ENCODE results near the gene NR2C2.

The NR2C2 gene

GRCh38 chr3:14921811-14922705, 25.3 kb upstream of the NR2C2 start:
- DNase-seq (ENCODE audit: low read depth) = no peak

GRCh38 chr3:14922863-14923262, 24.5 kb upstream of the NR2C2 start:
- no peak for DNase-seq (ENCODE audit: low read depth)

GRCh38 chr3:14923476-14923875, 23.9 kb upstream of the NR2C2 start:
- no peak for DNase-seq (ENCODE audit: low read depth)

GRCh38 chr3:14925729-14926591, 21.4 kb upstream of the NR2C2 start:
- DNase-seq (ENCODE audit: low read depth) = no peak

- DNase-seq (ENCODE audit: low read depth) = no peak
These were observed 20.8 kb upstream of the NR2C2 start for GRCh38 chr3:14926592-14926991.

DNA sequence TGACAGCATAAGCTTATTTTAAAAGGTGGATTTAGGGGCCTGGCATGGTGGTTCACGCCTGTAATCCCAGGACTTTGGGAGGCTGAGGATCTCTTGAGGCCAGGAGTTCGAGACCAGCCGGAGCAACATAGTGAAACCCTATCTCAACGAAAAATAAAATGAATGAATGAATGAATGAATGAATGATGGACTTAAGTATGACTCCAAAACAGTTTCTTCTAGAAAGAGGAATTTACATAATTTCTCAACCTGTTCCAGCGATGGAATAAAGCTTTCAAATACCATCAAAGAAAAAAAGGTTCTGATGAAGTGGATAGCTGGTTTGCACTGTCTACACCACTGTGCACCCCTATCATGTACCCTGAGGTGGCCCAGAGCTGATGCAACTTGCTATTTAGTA, 20.1 kb upstream of the NR2C2 start:
- no peak for DNase-seq (ENCODE audit: low read depth)

DNA sequence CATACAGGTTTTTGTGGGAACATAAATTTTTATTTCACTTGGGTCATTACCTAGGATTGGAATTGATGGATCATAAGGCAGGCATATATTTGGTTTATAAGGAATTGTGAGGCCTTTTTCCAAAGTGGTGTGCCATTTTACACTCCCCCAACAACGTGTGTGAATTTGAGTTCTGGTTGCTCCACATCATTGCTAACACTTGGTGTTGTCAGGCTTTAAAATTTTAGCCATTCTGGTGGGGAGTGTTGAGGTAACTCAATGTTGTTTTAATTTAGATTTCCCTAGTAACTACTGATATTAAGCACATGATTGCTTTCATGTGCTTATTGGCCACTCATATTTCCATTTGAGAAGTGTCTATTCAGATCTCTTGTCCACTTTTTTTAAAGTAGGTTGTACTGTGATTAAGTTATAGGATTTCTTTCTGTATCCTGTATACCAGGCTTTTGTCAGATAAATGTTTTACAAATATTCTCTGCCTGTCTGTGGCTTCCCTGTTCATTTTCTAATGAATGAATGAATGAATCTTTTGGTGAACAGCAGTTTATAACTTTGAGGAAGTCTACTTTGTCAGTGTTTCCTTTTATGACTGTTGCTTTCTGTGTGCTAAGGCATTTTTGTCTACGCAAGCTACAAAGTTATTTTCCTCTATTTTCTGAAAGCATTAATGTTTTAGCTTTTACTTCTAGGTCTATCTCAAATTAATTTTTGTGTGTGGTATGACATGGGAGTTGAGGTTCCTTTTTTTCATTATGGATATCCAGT, 17.9 kb upstream of the NR2C2 start:
- DNase-seq (ENCODE audit: low read depth) = no peak

GRCh38 chr3:14933820-14934425, 13.5 kb upstream of the NR2C2 start:
- DNase-seq (ENCODE audit: low read depth) = no peak

DNA sequence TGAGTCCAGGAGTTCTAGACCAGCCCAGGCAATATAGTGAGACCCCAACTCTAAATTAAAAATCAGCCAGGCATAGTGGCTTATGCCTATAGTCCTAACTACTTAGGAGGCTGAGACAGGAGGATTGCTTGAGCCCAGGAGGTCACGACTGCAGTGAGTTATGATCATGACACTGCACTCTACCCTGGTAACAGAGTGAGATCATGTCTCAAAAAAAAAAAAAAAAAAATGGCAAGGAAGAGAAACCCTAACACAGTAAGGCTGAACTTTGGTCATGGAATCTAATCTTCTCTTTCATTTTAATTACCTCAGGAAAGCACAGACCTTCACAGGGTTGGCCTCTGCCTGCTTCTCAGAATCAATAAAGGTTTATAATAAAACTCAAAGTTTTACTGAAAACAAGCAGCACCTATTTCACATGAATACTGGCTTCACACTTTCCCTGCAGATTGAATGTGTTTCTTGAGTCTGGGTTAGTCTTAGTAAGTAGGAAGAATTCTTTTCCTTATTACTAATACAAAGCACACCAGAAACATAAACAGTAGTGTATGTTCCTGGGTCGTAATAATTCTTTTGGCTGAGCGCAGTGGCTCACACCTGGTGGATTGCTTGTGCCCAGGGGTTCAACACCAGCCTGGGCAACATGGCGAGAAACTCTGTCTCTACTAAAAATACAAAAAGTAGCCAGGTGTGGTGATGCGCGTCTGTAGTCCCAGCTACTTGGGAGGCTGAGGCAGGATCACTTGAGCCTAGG, 11.6 kb upstream of the NR2C2 start:
- DNase-seq (ENCODE audit: low read depth) = no peak

DNA sequence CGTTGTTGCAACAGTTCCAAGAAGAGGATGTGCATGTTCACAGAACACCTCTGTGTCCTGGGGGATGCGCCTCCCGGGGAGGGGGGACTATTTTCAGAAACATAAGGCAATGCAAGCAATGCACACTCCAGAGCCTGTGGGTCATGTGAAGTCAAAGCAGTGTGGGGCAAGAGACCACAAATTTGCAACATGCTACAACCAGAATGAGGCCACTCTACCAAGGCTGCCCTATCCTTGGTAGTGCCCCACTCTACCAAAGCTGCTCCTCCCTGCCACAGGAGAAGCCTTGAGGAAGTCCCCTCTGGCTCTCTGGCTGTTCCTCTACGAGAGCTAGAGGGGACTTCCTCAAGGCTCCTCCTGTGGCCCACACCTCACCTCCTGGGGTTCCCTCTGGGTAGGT, 8.4 kb upstream of the NR2C2 start:
- no peak for DNase-seq (ENCODE audit: low read depth)

DNA sequence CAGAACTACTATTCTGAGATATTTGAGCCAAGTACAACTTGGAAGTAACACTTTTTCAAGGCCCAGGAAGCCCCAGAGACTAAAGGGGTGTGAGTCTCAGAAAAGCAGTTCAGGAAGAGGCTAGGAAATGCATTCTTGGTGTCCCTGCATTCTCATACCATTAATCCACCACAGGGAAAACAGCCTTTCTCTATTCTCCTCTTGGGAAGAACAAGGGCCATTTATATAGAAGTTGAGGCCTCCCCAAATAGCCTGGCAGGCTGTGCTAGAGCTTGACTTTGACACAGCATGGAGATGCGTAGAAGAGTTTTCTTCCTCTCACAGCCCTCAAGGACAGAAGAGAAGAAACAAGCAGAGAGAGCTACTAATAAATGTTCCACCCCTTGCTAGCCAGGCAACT, 5.5 kb upstream of the NR2C2 start:
- DNase-seq (ENCODE audit: low read depth) = no peak

DNA sequence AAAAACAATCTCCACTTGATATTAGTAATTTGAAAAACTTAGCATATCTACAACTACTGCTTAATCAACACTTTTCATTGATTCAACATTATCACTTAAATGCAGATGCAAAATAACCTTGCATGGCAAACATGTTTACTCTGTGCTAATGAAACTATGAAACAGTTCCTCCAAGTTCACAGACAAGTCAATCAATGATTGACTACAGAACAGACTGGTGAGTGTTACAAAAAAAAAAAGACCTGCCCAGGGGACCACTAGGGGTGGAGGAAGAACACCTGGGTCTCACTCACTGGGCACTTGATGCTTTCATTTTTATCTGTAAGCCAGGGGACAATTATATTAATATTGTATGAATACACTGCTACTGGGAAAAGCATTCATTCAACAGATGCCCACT, 4.3 kb upstream of the NR2C2 start:
- no peak for DNase-seq (ENCODE audit: low read depth)

- no peak for DNase-seq (ENCODE audit: low read depth)
These were observed 1.1 kb upstream of the NR2C2 start for GRCh38 chr3:14946236-14946635.

- DNase-seq (ENCODE audit: low read depth) = no peak
These were observed 664 bp upstream of the NR2C2 start for GRCh38 chr3:14946739-14947099.

GRCh38 chr3:14947886-14948608, 664 bp downstream of the NR2C2 start:
- peak; percentile 93 for DNase-seq (ENCODE audit: low read depth)

- DNase-seq (ENCODE audit: low read depth) = no peak
These were observed 1.2 kb downstream of the NR2C2 start for GRCh38 chr3:14948609-14949038.

GRCh38 chr3:14949126-14949525, 1.7 kb downstream of the NR2C2 start:
- DNase-seq (ENCODE audit: low read depth) = no peak

GRCh38 chr3:14950274-14950673, 2.9 kb downstream of the NR2C2 start:
- DNase-seq (ENCODE audit: low read depth) = no peak

- no peak for DNase-seq (ENCODE audit: low read depth)
These were observed 9.8 kb downstream of the NR2C2 start for GRCh38 chr3:14957153-14957552.

DNA sequence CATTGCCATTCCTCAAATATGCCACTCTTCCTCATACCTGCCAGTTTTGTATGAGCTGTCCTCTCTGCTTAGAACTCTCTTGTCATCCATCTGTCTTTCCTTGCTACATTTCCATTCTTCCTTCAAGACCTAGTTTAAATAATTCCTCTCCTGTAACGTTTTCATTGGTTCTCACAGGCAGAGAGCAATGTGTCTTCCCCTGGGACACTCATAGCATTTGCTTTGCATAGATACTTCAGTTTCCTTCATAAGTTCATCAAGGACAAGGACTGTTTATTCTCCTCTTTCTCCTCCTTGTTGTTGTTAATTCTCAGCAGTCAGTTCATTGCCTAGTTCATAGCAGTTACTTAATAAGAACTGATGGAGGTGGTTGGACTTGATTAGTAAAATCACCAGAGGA, 10.5 kb downstream of the NR2C2 start:
- DNase-seq (ENCODE audit: low read depth) = no peak
